HepG2 (cell line): ENCODE results near the gene RECQL5. TPM values are rescaled to one million over a fixed set of nuclear protein-coding genes. Genes with fewer than 3 reads are reported as not detected.

Source experiments
- BHLHE40 ChIP-seq: IDR thresholded peaks from 2 replicates; pipeline ENCODE4 v1.6.1; 2011; ENCODE audit warnings: low read length, improper control_type of control experiment
- ELF3 ChIP-seq: IDR thresholded peaks from 2 replicates; pipeline ENCODE4 v1.6.1; 2016; ENCODE audit warnings: missing genetic modification reagents, missing compliant biosample characterization
- ETV6 ChIP-seq: sonication (generic); formaldehyde crosslinking; conservative IDR thresholded peaks from 2 replicates; pipeline ENCODE4 v1.4.0; 2020; ENCODE audit warnings: missing genetic modification reagents
- FOXM1 ChIP-seq: sonication (generic); formaldehyde crosslinking; IDR thresholded peaks from 2 replicates; pipeline ENCODE4 v1.5.0; 2020; ENCODE audit warnings: missing genetic modification reagents
- FOXP1 ChIP-seq, 2 experiments: fragments of 450-650 bp in 1 of 2; IDR thresholded peaks; 2 replicates each; pipeline ENCODE4 v1.6.1; 2017 to 2018; ENCODE audit warnings: antibody characterized with exemption in 1 of 2
- HIC2 ChIP-seq: sonication (generic); formaldehyde crosslinking; IDR thresholded peaks from 2 replicates; pipeline ENCODE4 v1.9.0; 2022; ENCODE audit warnings: low read depth, missing genetic modification reagents
- HNF1B ChIP-seq: sonication (generic); formaldehyde crosslinking; IDR thresholded peaks from 2 replicates; pipeline ENCODE4 v1.5.1; 2020; ENCODE audit warnings: mild to moderate bottlenecking, moderate library complexity, missing genetic modification reagents
- HOXA3 ChIP-seq: sonication (generic); formaldehyde crosslinking; IDR thresholded peaks from 2 replicates; pipeline ENCODE4 v1.5.0; 2020; ENCODE audit warnings: missing genetic modification reagents
- NFKB2 ChIP-seq: sonication (generic); formaldehyde crosslinking; IDR thresholded peaks from 2 replicates; pipeline ENCODE4 v1.4.0; 2020; ENCODE audit warnings: missing genetic modification reagents, borderline replicate concordance
- NR2F2 ChIP-seq: IDR thresholded peaks from 2 replicates; pipeline ENCODE4 v1.6.1; 2012; ENCODE audit warnings: low read depth, inconsistent platforms, borderline replicate concordance
- PPARG ChIP-seq: conservative IDR thresholded peaks from 2 replicates; pipeline ENCODE4 v1.6.1; 2016; ENCODE audit warnings: missing biosample characterization, missing genetic modification reagents
- SMAD9 ChIP-seq: sonication (generic); formaldehyde crosslinking; IDR thresholded peaks from 2 replicates; pipeline ENCODE4 v1.5.1; 2020; ENCODE audit warnings: mild to moderate bottlenecking, missing genetic modification reagents
- TCF7L2 ChIP-seq: IDR thresholded peaks from 2 replicates; pipeline ENCODE4 v1.6.1; 2011; ENCODE audit warnings: mild to moderate bottlenecking, low read depth, low read length, moderate library complexity
- ZBTB44 ChIP-seq: sonication (generic); formaldehyde crosslinking; IDR thresholded peaks from 2 replicates; pipeline ENCODE4 v1.4.0; 2020; ENCODE audit warnings: missing genetic modification reagents
- ZFP82 ChIP-seq: sonication (generic); formaldehyde crosslinking; IDR thresholded peaks from 2 replicates; pipeline ENCODE4 v1.5.1; 2020; ENCODE audit warnings: mild to moderate bottlenecking, missing genetic modification reagents, borderline replicate concordance
- ZMYM2 ChIP-seq: sonication (generic); formaldehyde crosslinking; IDR thresholded peaks from 2 replicates; pipeline ENCODE4 v1.8.0; 2022; ENCODE audit warnings: mild to moderate bottlenecking, missing genetic modification reagents
- ZNF33A ChIP-seq: sonication (generic); formaldehyde crosslinking; IDR thresholded peaks from 2 replicates; pipeline ENCODE4 v1.5.1; 2020; ENCODE audit warnings: missing genetic modification reagents, mild to moderate bottlenecking, moderate library complexity, borderline replicate concordance
- ZNF570 ChIP-seq: sonication (generic); formaldehyde crosslinking; IDR thresholded peaks from 2 replicates; pipeline ENCODE4 v1.4.0; 2020; ENCODE audit warnings: mild to moderate bottlenecking, missing genetic modification reagents, borderline replicate concordance
- polyA plus RNA-seq, 8 experiments: library from polyadenylated mRNA; depleted of rRNA in 3 of 8; stranded (reverse) in 7 of 8; unstranded in 1 of 8; fragments of >200 nt; fragmentation: Illumina TruSeq in 4 of 8; extraction: Trizol in 4 of 8; gene quantifications; 2 replicates each; pipeline versions ENCODE4 v1.2.1 to v1.2.3, GENCODE V29; 2011 to 2016; ENCODE audit warnings: low read depth in 4 of 8, missing spikeins in 1 of 8, mixed read lengths in 1 of 8; ENCODE audit not compliant: insufficient read depth in 1 of 8
- total RNA-seq, 5 experiments: library from RNA; depleted of rRNA; stranded (reverse); fragments of >200 nt; fragmentation: Illumina TruSeq; extraction: Trizol; gene quantifications; 2 replicates each; pipeline ENCODE4 v1.2.3, GENCODE V29; 2016; ENCODE audit warnings: low read depth in 1 of 5
- TF ChIP-seq, protein P1 (sequence below): sonication (generic); formaldehyde crosslinking; conservative IDR thresholded peaks from 2 replicates; pipeline ENCODE4 v1.8.0; 2022; ENCODE audit warnings: missing genetic modification reagents
- TF ChIP-seq, protein P2 (sequence below): IDR thresholded peaks from 2 replicates; pipeline ENCODE4 v1.6.1; 2016; ENCODE audit warnings: low read depth

The RECQL5 gene
- total and polyA plus RNA-seq, 2 of the 13 experiments (the other 11 are each of a cell fraction or from before 2014, with no cell fraction given): 27.7 to 32.0 TPM

GRCh38 chr17:75666959-75667790, at the start of gene RECQL5, which contains the start of gene SAP30BP (continued):
- TF ChIP-seq, protein P1, sequence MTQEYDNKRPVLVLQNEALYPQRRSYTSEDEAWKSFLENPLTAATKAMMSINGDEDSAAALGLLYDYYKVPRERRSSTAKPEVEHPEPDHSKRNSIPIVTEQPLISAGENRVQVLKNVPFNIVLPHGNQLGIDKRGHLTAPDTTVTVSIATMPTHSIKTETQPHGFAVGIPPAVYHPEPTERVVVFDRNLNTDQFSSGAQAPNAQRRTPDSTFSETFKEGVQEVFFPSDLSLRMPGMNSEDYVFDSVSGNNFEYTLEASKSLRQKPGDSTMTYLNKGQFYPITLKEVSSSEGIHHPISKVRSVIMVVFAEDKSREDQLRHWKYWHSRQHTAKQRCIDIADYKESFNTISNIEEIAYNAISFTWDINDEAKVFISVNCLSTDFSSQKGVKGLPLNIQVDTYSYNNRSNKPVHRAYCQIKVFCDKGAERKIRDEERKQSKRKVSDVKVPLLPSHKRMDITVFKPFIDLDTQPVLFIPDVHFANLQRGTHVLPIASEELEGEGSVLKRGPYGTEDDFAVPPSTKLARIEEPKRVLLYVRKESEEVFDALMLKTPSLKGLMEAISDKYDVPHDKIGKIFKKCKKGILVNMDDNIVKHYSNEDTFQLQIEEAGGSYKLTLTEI (CRISPR knock-in tag): no peak
- TF ChIP-seq HIC2 (CRISPR knock-in tag) (no peak), ETV6 (CRISPR knock-in tag) (no peak), HOXA3 (CRISPR knock-in tag) (peak; percentile 96), ZBTB44 (CRISPR knock-in tag) (no peak), SMAD9 (CRISPR knock-in tag) (no peak), FOXM1 (CRISPR knock-in tag) (no peak), ELF3 (peak; percentile 76; the same call in 1 of the 2 replicates), ZNF33A (CRISPR knock-in tag) (no peak), TCF7L2 (no peak), ZFP82 (CRISPR knock-in tag) (no peak), PPARG (CRISPR knock-in tag) (0 out of 2 replicates have a peak, but pooled peaks have one; percentile 5), FOXP1 (IDR thresholded peaks at IDR 0.05) (no peak), FOXP1 (CRISPR knock-in tag; IDR thresholded peaks at IDR 0.05) (no peak), ZNF570 (CRISPR knock-in tag) (no peak), HNF1B (peak; percentile 89), NR2F2 (no peak), BHLHE40 (no peak; the same call in 1 of the 2 replicates), NFKB2 (peak; percentile 64; the same call in 1 of the 2 replicates), ZMYM2 (0 out of 2 replicates have a peak, but pooled peaks have one; percentile 15)
- TF ChIP-seq, protein P2, sequence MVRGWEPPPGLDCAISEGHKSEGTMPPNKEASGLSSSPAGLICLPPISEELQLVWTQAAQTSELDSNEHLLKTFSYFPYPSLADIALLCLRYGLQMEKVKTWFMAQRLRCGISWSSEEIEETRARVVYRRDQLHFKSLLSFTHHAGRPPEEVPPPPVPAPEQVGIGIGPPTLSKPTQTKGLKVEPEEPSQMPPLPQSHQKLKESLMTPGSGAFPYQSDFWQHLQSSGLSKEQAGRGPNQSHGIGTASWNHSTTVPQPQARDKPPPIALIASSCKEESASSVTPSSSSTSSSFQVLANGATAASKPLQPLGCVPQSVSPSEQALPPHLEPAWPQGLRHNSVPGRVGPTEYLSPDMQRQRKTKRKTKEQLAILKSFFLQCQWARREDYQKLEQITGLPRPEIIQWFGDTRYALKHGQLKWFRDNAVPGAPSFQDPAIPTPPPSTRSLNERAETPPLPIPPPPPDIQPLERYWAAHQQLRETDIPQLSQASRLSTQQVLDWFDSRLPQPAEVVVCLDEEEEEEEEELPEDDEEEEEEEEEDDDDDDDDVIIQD (CRISPR knock-in tag): no peak
